Measurements from ENCODE around the gene FARP1.

DNA sequence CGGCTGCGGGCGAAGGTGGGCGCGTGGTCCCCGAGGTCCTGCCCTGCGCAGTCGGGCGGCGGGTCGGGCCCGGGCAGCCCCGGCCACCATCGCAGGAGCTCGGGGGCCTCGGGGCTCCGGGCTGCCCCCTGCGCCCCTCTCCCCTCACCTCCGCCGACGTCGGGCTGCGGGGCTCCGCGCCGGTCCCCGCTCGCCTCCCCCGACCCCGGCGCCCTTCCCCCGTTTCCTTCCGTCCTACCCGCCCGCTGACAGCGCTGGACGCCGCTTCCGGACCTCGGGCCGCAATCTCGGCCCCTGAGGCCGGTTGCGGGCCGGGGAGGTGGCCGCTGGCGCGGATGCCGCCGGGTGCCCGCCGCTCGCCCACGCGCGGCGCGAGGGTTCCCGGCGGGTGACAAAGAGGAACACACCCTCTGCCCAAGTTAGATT lies 720 bp downstream of the FARP1 start:
- TF ChIP-seq, protein P1, sequence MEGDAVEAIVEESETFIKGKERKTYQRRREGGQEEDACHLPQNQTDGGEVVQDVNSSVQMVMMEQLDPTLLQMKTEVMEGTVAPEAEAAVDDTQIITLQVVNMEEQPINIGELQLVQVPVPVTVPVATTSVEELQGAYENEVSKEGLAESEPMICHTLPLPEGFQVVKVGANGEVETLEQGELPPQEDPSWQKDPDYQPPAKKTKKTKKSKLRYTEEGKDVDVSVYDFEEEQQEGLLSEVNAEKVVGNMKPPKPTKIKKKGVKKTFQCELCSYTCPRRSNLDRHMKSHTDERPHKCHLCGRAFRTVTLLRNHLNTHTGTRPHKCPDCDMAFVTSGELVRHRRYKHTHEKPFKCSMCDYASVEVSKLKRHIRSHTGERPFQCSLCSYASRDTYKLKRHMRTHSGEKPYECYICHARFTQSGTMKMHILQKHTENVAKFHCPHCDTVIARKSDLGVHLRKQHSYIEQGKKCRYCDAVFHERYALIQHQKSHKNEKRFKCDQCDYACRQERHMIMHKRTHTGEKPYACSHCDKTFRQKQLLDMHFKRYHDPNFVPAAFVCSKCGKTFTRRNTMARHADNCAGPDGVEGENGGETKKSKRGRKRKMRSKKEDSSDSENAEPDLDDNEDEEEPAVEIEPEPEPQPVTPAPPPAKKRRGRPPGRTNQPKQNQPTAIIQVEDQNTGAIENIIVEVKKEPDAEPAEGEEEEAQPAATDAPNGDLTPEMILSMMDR (IDR thresholded peaks at IDR 0.05): no peak
- TF ChIP-seq POLR2A (IDR thresholded peaks at IDR 0.05): no peak
